Transverse colon (tissue), 4 donors: ENCODE results near the gene VSIG10L2. TPM values are rescaled to one million over a fixed set of nuclear protein-coding genes. Genes with fewer than 3 reads are reported as not detected.

Source experiments
- DNase-seq: peaks from one replicate; pipeline ENCODE4 v3.0.0-alpha.2; 2019
- H3K27ac ChIP-seq, 4 donors: fragments of 200-600 bp; sonication (generic); 2 replicates each; pipeline ENCODE4 v1.5.1; 2016 to 2018; ENCODE audit warnings: inconsistent platforms in 4 of 4
- H3K27me3 ChIP-seq: fragments of 200-600 bp; sonication (generic); 2 replicates; pipeline ENCODE4 v1.5.1; 2017; ENCODE audit warnings: inconsistent platforms
- H3K36me3 ChIP-seq, 4 donors: fragments of 200-600 bp; sonication (generic); 2 replicates each; pipeline ENCODE4 v1.5.1; 2017 to 2019; ENCODE audit warnings: inconsistent platforms in 4 of 4
- H3K4me1 ChIP-seq, 4 donors: fragments of 200-600 bp; sonication (generic); 2 replicates each; pipeline ENCODE4 v1.5.1; 2017 to 2020; ENCODE audit warnings: inconsistent platforms in 4 of 4
- H3K4me3 ChIP-seq, 4 donors: fragments of 200-600 bp; sonication (generic); 1 replicate in 1 of 4; 2 replicates in 3 of 4; pipeline versions ENCODE4 v1.5.1 to v1.6.1; 2017 to 2019; ENCODE audit warnings: inconsistent platforms in 4 of 4
- H3K9me3 ChIP-seq, 2 donors: fragments of 200-600 bp; sonication (generic); 2 replicates each; pipeline ENCODE4 v1.5.1; 2017 to 2019; ENCODE audit warnings: inconsistent platforms in 2 of 2
- EP300 ChIP-seq: sonication (generic); formaldehyde crosslinking; IDR thresholded peaks from one replicate; pipeline ENCODE4 v1.6.1; 2017; ENCODE audit warnings: antibody characterized with exemption, low read depth
- POLR2A ChIP-seq: fragments of 450-650 bp; IDR thresholded peaks from one replicate; pipeline ENCODE4 v1.6.1; 2016; ENCODE audit warnings: antibody characterized with exemption, mild to moderate bottlenecking, moderate library complexity
- POLR2AphosphoS5 ChIP-seq, 3 donors: sonication (generic); formaldehyde crosslinking; IDR thresholded peaks; one replicate each; pipeline ENCODE4 v1.6.1; 2016; ENCODE audit warnings: antibody characterized with exemption in 3 of 3
- WGBS, 2 donors: methylation state at CpG; one replicate each; pipeline ENCODE4 v1.1.5; 2018; ENCODE audit warnings: low coverage in 1 of 2; 5-methylcytosine and 5-hydroxymethylcytosine counted together
- in situ Hi-C, 4 donors: fragments of 200-750 bp; cut with MboI; loops; one replicate each; pipeline versions ENCODE4 v1.15.0 to v1.15.1; 2017; ENCODE audit warnings: low sequenced_read_pairs in 3 of 4, low pct_ligation_motif_present in 1 of 4, low pct_unique_long_range_greater_than_20kb in 1 of 4
- intact Hi-C: fragments of 100-400 bp; cut with DNase I; formaldehyde crosslinking; loops from one replicate; pipeline ENCODE4 v1.15.1; 2023; ENCODE audit warnings: low total_unique reads
- total RNA-seq, 4 donors: library from RNA; depleted of rRNA; stranded (reverse); fragments of >200 nt; gene quantifications; one replicate each; pipeline ENCODE4 v1.1.0, GENCODE V29; 2016
- TF ChIP-seq, protein P1 (sequence below), 5 experiments: fragments of 200-600 bp in 3 of 5; fragments of 450-650 bp in 2 of 5; sonication (generic) in 3 of 5; IDR thresholded peaks; 1 replicate in 2 of 5; 2 replicates in 3 of 5; pipeline ENCODE4 v1.5.1; 2016 to 2017; ENCODE audit warnings: antibody characterized with exemption in 5 of 5, inconsistent platforms in 3 of 5, mild to moderate bottlenecking in 2 of 5, moderate library complexity in 1 of 5

VSIG10L2 gene
- total RNA-seq, 4 donors from 2014 or later = not detected

DNA sequence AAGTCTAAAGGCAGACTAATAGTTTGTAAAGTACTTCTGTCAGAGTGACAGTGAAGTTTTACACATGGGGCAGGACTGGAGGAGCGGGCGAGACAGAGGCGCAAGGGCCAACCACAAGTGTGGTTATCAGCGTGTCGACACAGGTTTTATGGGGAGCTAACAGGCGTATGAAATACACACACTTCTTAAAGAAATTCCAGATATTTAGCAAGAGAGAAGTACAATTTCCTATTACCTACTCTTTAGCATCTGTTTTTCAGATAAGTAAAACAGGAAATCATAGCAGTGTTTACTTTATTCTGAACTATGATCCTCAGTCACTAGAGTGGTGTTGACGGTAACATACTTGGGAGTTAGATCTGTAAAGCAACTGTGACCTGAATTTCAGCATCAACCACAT lies 22.5 kb downstream of the VSIG10L2 start:
- in situ Hi-C loops (no loop called here), intact Hi-C loops (no loop called here)
- WGBS, 2 donors = 23 to 26% methylated on average over 7 of the region's 7 CpGs
- TF ChIP-seq POLR2AphosphoS5 (IDR thresholded peaks at IDR 0.05) (no peak), POLR2A (no peak), EP300 (no peak)
- TF ChIP-seq, protein P1, sequence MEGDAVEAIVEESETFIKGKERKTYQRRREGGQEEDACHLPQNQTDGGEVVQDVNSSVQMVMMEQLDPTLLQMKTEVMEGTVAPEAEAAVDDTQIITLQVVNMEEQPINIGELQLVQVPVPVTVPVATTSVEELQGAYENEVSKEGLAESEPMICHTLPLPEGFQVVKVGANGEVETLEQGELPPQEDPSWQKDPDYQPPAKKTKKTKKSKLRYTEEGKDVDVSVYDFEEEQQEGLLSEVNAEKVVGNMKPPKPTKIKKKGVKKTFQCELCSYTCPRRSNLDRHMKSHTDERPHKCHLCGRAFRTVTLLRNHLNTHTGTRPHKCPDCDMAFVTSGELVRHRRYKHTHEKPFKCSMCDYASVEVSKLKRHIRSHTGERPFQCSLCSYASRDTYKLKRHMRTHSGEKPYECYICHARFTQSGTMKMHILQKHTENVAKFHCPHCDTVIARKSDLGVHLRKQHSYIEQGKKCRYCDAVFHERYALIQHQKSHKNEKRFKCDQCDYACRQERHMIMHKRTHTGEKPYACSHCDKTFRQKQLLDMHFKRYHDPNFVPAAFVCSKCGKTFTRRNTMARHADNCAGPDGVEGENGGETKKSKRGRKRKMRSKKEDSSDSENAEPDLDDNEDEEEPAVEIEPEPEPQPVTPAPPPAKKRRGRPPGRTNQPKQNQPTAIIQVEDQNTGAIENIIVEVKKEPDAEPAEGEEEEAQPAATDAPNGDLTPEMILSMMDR (IDR thresholded peaks at IDR 0.05) = no peak
- Histone ChIP-seq H3K27ac (peak overlapping the region in 1 of 4 donors; percentile 17), H3K9me3 (no peaks in the 10 kb centered on the region), H3K4me3 (no peak overlapping the region), H3K27me3 (no peaks in the 10 kb centered on the region), H3K4me1 (peaks cover 0 to 7% (median 2%) of the 10 kb centered on the region in 4 donors), H3K36me3 (no peaks in the 10 kb centered on the region)
- no peak for DNase-seq

- Histone ChIP-seq H3K36me3 (no peaks in the 10 kb centered on the region), H3K4me3 (no peak overlapping the region), H3K4me1 (peaks cover 0 to 7% (median 2%) of the 10 kb centered on the region in 4 donors), H3K27me3 (no peaks in the 10 kb centered on the region), H3K27ac (no peak overlapping the region), H3K9me3 (no peaks in the 10 kb centered on the region)
- 63 to 77% methylated on average over 5 to 6 of the region's 6 CpGs for WGBS, 2 donors
- in situ Hi-C loops = no loop called here
- TF ChIP-seq POLR2AphosphoS5 (IDR thresholded peaks at IDR 0.05) (no peak), EP300 (no peak), POLR2A (no peak)
- TF ChIP-seq, protein P1 (IDR thresholded peaks at IDR 0.05) = no peak
- DNase-seq = no peak
- intact Hi-C loops = no loop called here
Observed at GRCh38 chr11:125971618-125972017, 25.8 kb downstream of the VSIG10L2 start.

DNA sequence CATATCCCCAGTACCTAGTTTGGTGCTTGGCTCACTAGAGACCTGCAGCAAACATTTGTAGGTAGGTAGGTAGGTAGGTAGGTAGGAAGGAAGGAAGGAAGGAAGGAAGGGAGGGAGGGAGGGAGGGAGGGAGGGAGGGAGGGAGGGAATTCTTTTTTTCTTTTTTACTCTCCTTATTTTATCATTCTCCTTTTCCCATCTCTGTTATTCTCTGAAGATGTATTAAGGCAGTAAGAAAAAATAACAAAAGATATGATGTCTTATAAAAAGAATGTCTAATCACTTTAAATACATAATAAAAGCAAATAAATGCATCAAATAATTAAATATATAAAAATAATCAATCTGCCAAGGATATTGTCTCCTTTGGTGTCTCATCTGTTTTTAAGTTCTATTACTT lies 28.4 kb downstream of the VSIG10L2 start:
- in situ Hi-C loops (no loop called here), intact Hi-C loops (no loop called here)
- no peak for DNase-seq
- Histone ChIP-seq H3K36me3 (no peaks in the 10 kb centered on the region), H3K9me3 (no peaks in the 10 kb centered on the region), H3K4me1 (no peaks in the 10 kb centered on the region), H3K27ac (no peak overlapping the region), H3K27me3 (no peaks in the 10 kb centered on the region), H3K4me3 (no peak overlapping the region)
- TF ChIP-seq POLR2AphosphoS5 (IDR thresholded peaks at IDR 0.05) (no peak), POLR2A (no peak), EP300 (no peak)
- TF ChIP-seq, protein P1 (IDR thresholded peaks at IDR 0.05) = no peak

DNA sequence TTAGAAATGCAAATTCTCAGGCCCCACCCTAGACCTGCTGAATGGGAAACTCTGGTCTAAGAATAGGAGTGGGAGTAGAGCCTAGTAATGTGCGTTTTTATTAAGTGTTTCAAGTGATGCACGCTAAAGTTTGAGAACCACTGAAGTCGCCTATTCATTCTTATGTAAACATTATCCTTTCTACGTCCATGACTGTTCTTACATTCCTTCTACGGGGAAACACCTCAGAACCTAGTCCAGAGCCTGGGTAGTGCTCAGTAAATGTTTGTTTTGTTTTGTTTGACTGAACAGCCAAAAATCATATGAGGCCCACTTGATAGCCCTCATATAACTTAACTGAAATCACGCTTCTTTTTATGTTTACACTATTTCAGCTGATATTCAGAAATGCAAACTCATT lies 29.8 kb downstream of the VSIG10L2 start:
- TF ChIP-seq, protein P1 (IDR thresholded peaks at IDR 0.05) = no peak
- TF ChIP-seq POLR2AphosphoS5 (IDR thresholded peaks at IDR 0.05) (no peak), POLR2A (no peak), EP300 (no peak)
- no peaks in the 10 kb centered on the region for H3K27me3 ChIP-seq
- H3K9me3 ChIP-seq = no peaks in the 10 kb centered on the region
- WGBS, 2 donors = 43 to 67% methylated on average over 4 to 6 of the region's 6 CpGs
- no peaks in the 10 kb centered on the region for H3K4me1 ChIP-seq
- in situ Hi-C loops = no loop called here
- no peaks in the 10 kb centered on the region for H3K36me3 ChIP-seq
- no peak for DNase-seq
- intact Hi-C loops = no loop called here
- no peak overlapping the region for H3K4me3 ChIP-seq
- H3K27ac ChIP-seq = no peak overlapping the region
